Measurements from ENCODE around the gene CD83. TPM values are rescaled to one million over a fixed set of nuclear protein-coding genes. Genes with fewer than 3 reads are reported as not detected.

The CD83 gene
- total RNA-seq, 4 donors from 2014 or later = 0.82 to 4.8 (median 2.1) TPM

- H3K4me1 ChIP-seq = peaks cover 0 to 15% (median 3%) of the 10 kb centered on the region in 4 donors
- in situ Hi-C loops (cut with MboI; ENCODE audit: low pct_ligation_motif_present in 1 of 4, low pct_unique_long_range_greater_than_20kb in 1 of 4, low sequenced_read_pairs in 3 of 4) = no loop called here
Measured at GRCh38 chr6:14077193-14077867, 40.2 kb upstream of the CD83 start.

DNA sequence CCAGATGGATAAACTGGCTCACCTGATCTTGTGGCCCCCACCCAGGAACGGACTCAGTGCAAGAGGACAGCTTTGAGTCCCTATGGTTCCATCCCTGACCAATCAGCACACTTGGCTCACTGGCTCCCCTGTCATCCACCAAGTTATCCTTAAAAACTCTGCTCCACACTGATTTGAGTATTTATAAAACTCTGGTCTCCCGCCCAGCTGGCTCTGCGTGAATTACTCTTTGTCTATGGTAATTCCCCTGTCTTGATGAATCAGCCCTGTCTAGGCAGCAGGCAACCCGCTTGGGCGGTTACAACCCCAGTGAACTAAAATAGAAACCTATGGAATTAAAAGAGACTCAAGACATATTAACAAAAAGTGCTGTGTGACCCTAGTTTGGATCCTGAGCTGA lies 38.1 kb upstream of the CD83 start:
- no peak overlapping the region for H3K4me3 ChIP-seq
- no peaks in the 10 kb centered on the region for H3K27me3 ChIP-seq
- intact Hi-C loops (cut with DNase I; ENCODE audit: low total_unique reads) (no loop called here), in situ Hi-C loops (cut with MboI; ENCODE audit: low pct_ligation_motif_present in 1 of 4, low pct_unique_long_range_greater_than_20kb in 1 of 4, low sequenced_read_pairs in 3 of 4) (no loop called here)
- no peak overlapping the region for H3K27ac ChIP-seq
- 34% methylated on average over 5 of the region's 5 CpGs; no CpG with 5 or more reads in 1 of the 2 donors for WGBS, 2 donors (ENCODE audit: low coverage in 1 of 2)
- peaks cover 0 to 14% (median 3%) of the 10 kb centered on the region in 4 donors for H3K4me1 ChIP-seq
- TF ChIP-seq POLR2AphosphoS5 (IDR thresholded peaks at IDR 0.05) (no peak), EP300 (IDR thresholded peaks at IDR 0.05; ENCODE audit: low read depth) (no peak), POLR2A (IDR thresholded peaks at IDR 0.05) (no peak)
- TF ChIP-seq, protein P1, sequence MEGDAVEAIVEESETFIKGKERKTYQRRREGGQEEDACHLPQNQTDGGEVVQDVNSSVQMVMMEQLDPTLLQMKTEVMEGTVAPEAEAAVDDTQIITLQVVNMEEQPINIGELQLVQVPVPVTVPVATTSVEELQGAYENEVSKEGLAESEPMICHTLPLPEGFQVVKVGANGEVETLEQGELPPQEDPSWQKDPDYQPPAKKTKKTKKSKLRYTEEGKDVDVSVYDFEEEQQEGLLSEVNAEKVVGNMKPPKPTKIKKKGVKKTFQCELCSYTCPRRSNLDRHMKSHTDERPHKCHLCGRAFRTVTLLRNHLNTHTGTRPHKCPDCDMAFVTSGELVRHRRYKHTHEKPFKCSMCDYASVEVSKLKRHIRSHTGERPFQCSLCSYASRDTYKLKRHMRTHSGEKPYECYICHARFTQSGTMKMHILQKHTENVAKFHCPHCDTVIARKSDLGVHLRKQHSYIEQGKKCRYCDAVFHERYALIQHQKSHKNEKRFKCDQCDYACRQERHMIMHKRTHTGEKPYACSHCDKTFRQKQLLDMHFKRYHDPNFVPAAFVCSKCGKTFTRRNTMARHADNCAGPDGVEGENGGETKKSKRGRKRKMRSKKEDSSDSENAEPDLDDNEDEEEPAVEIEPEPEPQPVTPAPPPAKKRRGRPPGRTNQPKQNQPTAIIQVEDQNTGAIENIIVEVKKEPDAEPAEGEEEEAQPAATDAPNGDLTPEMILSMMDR (IDR thresholded peaks at IDR 0.05) = no peak
- no peaks in the 10 kb centered on the region for H3K9me3 ChIP-seq
- DNase-seq = no peak
- H3K36me3 ChIP-seq = no peaks in the 10 kb centered on the region

More at GRCh38 chr6:14077193-14077867, 40.2 kb upstream of the CD83 start:
- intact Hi-C loops (cut with DNase I; ENCODE audit: low total_unique reads) = no loop called here
- Histone ChIP-seq H3K27ac (no peak overlapping the region), H3K4me3 (no peak overlapping the region), H3K9me3 (no peaks in the 10 kb centered on the region), H3K36me3 (no peaks in the 10 kb centered on the region), H3K27me3 (no peaks in the 10 kb centered on the region)
- no peak for DNase-seq
- no peak for TF ChIP-seq POLR2AphosphoS5 (IDR thresholded peaks at IDR 0.05)
- no peak for TF ChIP-seq EP300 (IDR thresholded peaks at IDR 0.05; ENCODE audit: low read depth)
- TF ChIP-seq, protein P1 (IDR thresholded peaks at IDR 0.05) = no peak
- no peak for TF ChIP-seq POLR2A (IDR thresholded peaks at IDR 0.05)
- 87 to 94% methylated on average over 4 of the region's 4 CpGs for WGBS, 2 donors (ENCODE audit: low coverage in 1 of 2)

- WGBS, 2 donors (ENCODE audit: low coverage in 1 of 2) = 90% methylated on average over 3 of the region's 3 CpGs; no CpG with 5 or more reads in 1 of the 2 donors
- DNase-seq = no peak
- TF ChIP-seq POLR2AphosphoS5 (IDR thresholded peaks at IDR 0.05) = no peak
- TF ChIP-seq EP300 (IDR thresholded peaks at IDR 0.05; ENCODE audit: low read depth) = no peak
- no peak for TF ChIP-seq POLR2A (IDR thresholded peaks at IDR 0.05)
- TF ChIP-seq, protein P1 (IDR thresholded peaks at IDR 0.05) = no peak
- peaks cover 0 to 8% (median 3%) of the 10 kb centered on the region in 4 donors for H3K4me1 ChIP-seq
- in situ Hi-C loops (cut with MboI; ENCODE audit: low pct_ligation_motif_present in 1 of 4, low pct_unique_long_range_greater_than_20kb in 1 of 4, low sequenced_read_pairs in 3 of 4) (no loop called here), intact Hi-C loops (cut with DNase I; ENCODE audit: low total_unique reads) (no loop called here)
- no peak overlapping the region for H3K4me3 ChIP-seq
- no peak overlapping the region for H3K27ac ChIP-seq
- H3K27me3 ChIP-seq = no peaks in the 10 kb centered on the region
- H3K36me3 ChIP-seq = no peaks in the 10 kb centered on the region
- H3K9me3 ChIP-seq = no peaks in the 10 kb centered on the region
Measured at GRCh38 chr6:14079971-14080370, 37.6 kb upstream of the CD83 start.

DNA sequence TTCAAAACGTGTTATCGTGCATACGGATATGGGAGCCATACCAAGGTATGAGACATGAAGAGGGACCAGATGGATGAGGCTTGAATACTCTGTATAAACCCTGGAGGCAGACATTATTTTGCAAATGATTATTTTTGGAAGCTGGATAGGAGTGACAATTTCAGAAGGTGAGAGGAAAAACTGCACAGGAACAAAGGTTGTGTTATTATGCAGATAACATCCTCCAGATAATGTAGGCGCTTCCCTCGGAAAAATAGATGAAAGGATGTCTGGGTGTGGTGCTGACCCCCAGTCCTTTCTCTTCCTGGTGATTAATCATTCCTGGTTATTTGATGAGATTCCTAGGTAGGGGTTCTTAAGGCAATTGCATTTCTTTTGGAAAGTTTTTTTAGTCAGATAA lies 36.4 kb upstream of the CD83 start:
- intact Hi-C loops (cut with DNase I; ENCODE audit: low total_unique reads) (no loop called here), in situ Hi-C loops (cut with MboI; ENCODE audit: low pct_ligation_motif_present in 1 of 4, low pct_unique_long_range_greater_than_20kb in 1 of 4, low sequenced_read_pairs in 3 of 4) (no loop called here)
- Histone ChIP-seq H3K27me3 (no peaks in the 10 kb centered on the region), H3K36me3 (no peaks in the 10 kb centered on the region), H3K4me1 (no peaks in the 10 kb centered on the region), H3K4me3 (no peak overlapping the region), H3K9me3 (no peaks in the 10 kb centered on the region), H3K27ac (no peak overlapping the region)
- 86 to 95% methylated on average over 3 to 5 of the region's 5 CpGs for WGBS, 2 donors (ENCODE audit: low coverage in 1 of 2)
- TF ChIP-seq POLR2A (IDR thresholded peaks at IDR 0.05) = no peak
- no peak for TF ChIP-seq EP300 (IDR thresholded peaks at IDR 0.05; ENCODE audit: low read depth)
- TF ChIP-seq, protein P1 (IDR thresholded peaks at IDR 0.05) = no peak
- no peak for TF ChIP-seq POLR2AphosphoS5 (IDR thresholded peaks at IDR 0.05)
- DNase-seq = no peak
